GM18507 (cell line): ENCODE measurements around the gene LAIR1.
A peak's percentile ranks its signal among the peaks of the same experiment; 100 is the strongest.
"Not testable (repeated sequence)": the region's sequence is repeated elsewhere in the genome, so short reads cannot be mapped to it uniquely, and the experiment has no call there.

ENCODE experiments used
- DNase-seq: peaks from one replicate; pipeline ENCODE4 v3.0.0; 2011; ENCODE audit warnings: low read depth; ENCODE audit not compliant: insufficient read length; ENCODE audit errors: extremely low spot score
- FAIRE-seq: peaks from 2 replicates; lab custom pipeline; 2011; peaks lifted over from hg19 to GRCh38; lab: Jason Lieb, UNC

The LAIR1 gene, protein sequence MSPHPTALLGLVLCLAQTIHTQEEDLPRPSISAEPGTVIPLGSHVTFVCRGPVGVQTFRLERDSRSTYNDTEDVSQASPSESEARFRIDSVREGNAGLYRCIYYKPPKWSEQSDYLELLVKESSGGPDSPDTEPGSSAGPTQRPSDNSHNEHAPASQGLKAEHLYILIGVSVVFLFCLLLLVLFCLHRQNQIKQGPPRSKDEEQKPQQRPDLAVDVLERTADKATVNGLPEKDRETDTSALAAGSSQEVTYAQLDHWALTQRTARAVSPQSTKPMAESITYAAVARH

DNA sequence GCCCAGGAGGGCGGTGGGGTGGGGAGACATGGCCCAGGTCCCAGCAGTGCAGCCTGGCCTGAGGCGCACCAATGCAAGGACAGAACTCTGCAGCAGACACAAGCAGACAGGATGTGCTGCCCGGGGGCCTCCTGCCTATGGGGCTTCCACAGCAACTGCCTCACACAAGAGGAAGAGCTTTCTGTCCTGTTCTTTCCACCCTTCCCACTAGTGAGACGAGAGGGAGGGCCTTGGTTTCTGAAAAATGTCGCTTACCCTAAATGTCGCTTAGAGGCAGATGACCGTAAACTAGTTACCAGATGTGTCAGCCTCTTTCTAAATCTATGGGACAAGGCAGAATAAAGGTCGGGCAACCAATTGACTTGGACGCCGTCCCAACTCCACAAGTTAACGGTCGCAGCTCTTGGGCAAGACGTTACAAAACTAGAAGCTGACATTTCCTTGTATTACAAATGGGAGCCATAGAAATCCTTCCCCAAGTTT lies at the start of gene LAIR1:
LAIR1 (minus strand) TSS at position 157 of the 483 bp plus-strand sequence; CDS start at position 30, 127 bp downstream.
- no peak for FAIRE-seq
- DNase-seq, result no peak

DNA sequence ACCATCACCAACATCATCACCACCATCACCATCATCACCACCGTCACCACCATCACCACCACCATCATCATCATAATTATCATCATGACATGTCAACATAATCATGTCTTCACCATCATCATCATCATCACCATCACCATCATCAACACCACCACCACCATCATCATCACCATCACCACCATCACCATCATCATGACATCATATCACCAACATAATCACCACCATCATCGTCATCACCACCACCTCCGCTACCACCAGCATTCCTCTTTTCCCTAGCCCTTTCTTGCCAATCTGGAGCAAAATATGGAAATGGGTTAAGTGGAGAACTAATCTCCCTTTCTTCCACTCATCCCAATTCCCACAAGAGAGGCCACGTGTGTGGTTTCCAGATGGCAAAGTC lies 49.4 kb upstream of the LAIR1 start:
- FAIRE-seq (no peak), DNase-seq (no peak)

DNA sequence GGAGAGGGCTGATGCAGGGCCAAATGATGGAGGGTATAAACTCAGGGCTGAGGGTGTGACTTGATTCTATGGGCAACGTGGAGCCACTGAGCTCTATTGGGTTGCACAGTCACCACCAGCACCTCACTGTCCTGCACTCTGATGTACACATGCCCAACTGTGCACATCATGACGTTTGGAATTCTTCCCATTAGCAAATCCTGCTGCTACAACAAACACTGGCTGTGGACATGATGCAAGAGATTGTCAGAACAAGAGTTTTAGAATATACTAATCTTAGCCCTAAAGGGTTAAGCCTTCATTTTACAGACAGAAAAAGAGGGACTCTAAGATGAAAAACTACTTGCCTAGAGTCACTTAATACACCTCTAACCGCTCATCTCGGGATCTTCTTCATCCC lies 48.1 kb upstream of the LAIR1 start:
- FAIRE-seq (no peak), DNase-seq (no peak)

DNA sequence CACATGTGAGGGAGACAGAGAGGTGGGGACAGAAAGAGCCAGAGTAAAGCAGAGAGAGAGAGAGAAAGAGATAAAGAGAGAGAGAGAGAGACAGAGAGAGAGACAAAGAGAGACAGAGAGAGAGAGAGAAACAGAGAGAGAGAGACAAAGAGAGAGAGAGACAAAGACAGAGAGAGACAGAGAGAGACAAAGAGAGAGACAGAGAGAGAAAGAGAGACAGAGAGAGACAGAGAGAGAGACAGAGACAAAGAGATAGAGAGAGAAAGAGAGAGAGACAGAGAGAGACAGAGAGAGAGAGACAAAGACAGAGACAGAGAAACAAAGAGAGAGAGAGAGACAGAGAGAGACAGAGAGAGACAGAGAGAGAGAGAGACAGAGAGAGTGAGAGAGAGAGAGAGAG lies 46.3 kb upstream of the LAIR1 start:
- no peak for FAIRE-seq
- DNase-seq, result no peak

DNA sequence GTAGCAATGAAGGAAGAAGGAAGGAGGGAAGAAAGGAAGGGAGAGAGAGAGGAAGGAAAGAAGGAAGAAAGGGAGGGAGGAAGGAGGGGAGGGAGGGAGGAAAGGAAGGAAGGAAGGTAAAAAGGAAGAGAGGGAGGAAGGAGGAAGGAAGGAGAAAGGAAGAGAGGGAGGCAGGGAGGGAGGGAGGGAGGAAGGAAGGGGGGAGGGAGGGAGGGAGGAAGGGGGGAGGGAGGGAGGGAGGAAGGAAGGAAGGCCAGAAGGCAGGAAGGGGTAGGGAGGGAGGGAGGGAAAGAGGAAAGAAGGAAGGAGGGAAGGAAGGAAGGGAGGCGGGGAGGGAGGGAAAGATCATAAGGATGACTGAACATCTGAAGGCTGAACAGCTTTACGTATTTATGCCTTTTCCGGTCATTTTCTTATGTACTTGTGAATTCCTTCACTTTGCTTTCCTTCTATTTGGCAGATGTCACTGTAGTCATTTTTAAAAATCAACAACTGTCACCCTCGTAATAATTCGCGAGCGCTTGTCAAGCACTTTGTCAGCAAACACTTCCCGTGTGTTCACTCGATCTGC lies 43.8 kb upstream of the LAIR1 start:
- DNase-seq (no peak), FAIRE-seq (no peak)

DNA sequence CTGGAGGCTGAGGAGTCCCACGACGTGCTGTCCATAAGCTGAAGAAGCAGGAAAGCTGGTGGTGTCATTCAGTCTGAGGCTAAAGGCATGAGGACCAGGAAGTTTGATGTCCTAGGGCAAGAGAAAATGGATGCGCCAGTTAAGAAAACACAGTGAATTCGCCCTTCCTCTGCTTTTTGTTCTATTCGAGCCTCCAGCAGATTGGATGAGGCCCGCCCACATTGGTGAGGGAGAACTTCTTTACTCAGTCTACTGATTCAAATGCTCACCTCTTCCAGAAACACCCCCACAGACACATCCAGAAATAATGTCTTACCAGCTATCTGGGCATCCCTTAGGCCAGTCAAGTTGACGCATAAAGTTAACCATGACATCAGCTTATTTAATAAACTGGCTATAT lies 43.0 kb upstream of the LAIR1 start:
- no peak for FAIRE-seq
- DNase-seq, result no peak

DNA sequence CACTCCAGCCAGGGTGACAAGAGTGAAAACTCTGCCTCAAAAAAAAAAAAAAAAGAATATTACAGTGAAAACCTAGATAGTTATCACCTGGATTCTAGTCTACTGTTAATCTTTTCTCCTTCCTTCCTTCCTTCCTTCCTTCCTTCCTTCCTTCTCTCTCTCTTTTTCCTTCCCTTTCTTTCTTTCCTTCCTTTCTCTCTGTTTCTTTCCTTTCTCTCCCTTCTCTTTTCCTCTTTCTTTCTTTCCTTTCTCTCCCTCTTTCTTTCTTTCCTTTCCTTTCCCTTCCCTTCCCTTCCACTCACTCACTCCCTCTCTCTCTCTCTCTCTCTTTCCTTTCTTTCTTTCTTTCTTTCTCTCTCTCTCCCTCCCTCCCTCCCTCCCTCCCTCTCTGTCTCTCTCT lies 40.9 kb upstream of the LAIR1 start:
- no peak for FAIRE-seq
- DNase-seq, result no peak

DNA sequence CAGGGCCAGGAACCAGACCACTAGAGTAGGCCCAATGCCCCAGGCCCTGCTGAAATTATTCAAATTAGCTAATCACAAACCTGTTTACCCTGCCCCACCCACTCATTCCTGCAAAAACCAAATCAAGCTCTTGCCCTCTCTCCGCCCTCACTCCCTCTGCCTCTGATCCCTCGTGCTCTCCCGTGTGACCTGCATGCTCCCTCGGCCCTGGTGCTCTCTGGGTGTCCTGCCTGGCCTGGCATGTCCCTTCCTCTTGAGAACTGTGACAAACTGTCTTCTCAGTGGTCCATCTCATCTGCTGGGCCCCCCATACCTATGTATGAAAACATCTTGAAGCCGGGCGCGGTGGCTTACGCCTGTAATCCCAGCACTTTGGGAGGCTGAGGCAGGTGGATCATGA lies 38.3 kb upstream of the LAIR1 start:
- no peak for DNase-seq
- no peak for FAIRE-seq

DNA sequence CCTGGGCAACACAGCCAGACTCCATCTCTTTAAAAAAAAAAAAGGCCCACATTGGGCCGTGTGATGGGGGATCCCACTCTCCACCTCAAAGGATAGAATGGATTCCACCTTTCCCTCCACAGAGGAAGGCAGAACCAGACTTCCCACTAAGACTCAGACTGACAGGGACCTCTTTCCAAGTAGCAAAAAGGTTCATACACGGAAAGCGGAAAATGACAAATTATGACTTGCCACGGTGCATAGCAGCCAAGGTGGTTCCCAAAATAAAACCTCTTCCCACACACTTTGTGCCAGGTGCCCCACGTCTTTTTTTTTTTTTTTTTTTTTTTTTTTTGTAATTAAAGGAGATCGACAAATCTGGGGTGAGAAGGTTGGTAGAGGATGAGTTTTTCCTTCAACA lies 36.2 kb upstream of the LAIR1 start:
- DNase-seq (no peak), FAIRE-seq (no peak)

DNA sequence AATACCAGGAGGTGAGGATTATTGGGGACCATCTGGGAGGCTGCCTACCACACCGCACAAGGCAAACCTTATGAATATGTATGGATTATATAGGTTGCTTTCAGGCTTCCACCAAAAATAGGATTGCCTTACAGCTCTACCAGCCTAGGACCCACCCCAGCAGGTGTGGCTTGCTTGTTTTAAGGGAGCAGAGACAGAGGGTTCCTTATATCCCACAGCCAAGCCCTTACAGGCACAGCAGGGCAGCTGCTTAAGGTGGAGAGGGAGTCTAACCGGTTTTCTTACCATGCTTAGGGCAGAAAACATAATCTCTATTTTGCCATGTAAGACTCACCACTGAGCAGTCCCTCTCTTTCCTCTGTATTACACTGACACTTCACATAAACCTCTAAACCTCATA lies 34.5 kb upstream of the LAIR1 start:
- no peak for FAIRE-seq
- no peak for DNase-seq

DNA sequence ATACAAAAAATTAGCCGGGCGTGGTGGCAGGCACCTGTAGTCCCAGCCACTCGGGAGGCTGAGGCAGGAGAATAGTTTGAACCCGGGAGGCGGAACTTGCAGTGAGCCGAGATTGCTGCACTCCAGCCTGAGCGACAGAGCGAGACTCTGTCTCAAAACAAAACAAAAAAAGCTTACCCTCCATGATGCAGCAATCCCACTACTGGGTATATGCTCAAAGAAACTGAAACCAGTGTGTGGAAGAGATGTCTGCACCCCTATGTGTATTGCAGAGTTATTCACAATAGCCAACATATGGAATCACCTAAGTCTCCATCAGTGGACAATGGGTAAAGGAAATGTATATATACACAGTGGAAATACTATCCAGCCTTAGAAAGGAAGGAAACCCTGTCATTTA lies 31.0 kb upstream of the LAIR1 start:
- FAIRE-seq, result no peak
- DNase-seq, result no peak

DNA sequence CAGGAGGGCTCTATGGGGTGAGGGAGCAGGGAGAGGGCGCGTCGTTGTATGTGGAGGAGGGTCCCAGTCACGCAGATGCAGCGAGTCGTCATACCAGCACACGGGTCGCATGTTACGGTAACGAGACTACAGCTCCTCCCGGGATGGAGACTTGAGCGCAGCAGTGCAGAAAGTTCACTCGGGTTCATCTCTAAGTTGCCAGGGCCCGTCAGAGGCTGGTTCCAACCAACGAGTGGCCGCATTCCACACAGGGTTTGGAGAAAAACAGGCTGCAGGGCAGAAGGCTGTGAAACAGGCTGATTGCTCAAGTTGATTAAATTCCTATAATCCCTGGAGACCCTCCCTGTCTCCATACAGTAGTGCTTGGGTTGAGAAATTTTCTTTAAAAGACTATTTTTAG lies 28.6 kb upstream of the LAIR1 start:
- DNase-seq, result no peak
- no peak for FAIRE-seq

DNA sequence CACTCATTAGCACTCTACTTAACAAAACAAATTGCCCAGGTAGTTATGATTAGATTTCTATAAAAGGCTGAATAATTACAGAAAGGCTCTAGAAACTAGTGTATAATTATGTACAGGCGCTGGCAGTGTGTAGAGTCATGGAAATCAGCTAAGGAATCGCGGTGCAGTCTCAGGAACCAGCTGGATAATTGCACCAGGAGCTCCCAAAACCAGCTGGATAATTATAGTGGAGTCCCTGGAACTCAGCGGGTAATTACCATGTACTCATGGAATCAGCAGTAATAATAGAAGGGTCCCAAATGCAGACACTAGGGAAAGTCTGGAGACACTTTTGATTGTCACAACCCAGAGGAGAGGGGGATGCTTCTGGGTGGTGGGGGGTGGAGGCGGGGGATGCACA lies 27.4 kb upstream of the LAIR1 start:
- no peak for FAIRE-seq
- no peak for DNase-seq

DNA sequence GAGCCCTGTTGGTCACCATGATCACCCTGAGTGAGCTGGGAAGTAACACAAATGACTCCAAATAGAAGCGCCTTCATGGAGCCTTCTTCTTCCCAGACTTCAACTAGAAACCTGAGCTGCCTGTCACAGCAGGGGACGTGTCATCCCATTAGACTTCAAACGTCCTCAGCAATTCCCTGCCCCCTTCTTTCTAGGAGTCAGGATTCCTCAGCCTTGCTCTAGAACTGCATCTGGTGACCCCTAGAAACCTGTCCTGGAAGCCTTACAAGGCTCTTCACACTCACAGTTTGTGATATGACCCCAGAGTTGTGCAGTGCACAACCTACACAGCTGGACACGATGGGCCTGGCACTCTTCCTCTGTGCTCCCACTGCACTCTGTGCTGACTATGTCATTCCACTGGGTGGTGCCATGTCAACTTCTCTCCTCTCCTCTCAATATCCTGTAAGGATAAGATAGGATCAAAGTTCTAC lies 26.9 kb upstream of the LAIR1 start:
- no peak for DNase-seq

DNA sequence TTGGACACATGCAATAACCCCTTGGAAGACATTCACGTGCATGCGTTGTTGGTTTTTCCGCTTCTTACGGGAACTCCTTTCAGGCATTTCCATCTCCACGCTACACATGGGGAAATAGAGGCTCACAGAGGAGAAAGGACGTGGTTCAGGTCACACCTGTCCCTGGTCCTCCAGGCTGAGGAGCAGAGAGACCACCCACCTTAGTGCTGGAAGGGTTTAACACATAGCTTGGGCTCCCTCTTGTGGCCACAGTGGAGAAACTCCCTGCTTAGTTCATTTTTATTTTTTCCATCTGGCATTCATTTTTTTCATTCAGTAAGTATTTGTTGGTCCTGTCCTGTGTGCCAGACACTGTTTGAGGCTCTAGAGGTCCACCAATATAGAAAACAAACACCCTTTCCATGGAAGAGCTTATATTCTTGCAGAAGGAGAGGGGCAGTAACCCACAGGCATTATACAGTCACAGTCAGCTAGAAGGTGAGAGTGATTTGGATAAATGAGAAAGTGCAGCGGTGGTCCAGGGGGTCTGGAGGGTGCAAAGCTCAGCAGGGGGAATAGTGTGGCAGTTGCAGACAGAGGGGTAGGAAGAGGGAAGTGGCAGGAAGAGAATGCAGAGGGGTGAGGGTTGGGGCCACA lies 26.3 kb upstream of the LAIR1 start:
- FAIRE-seq (peak; percentile 79), DNase-seq (no peak)

More for the DNA sequence above, 26.9 kb upstream of the LAIR1 start:
- FAIRE-seq, result no peak

DNA sequence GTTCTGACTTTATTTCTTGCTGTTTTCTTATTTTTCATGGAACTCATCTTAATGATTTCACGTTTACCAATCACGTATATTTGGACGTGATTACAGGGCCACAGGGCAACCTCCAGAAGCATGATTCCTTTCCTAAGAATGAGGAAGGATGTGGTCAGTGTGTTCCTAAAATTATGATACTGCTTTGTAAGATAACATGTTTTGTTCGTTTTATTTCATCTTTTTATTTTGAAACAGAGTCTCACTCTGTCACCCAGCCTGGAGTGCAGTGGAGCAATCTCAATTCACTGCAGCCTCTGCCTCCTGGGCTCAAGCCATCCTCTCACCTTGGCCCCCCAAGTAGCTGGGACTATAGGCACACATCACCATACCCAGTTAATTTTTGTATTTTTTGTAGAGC lies 24.8 kb upstream of the LAIR1 start:
- FAIRE-seq, result no peak
- no peak for DNase-seq

DNA sequence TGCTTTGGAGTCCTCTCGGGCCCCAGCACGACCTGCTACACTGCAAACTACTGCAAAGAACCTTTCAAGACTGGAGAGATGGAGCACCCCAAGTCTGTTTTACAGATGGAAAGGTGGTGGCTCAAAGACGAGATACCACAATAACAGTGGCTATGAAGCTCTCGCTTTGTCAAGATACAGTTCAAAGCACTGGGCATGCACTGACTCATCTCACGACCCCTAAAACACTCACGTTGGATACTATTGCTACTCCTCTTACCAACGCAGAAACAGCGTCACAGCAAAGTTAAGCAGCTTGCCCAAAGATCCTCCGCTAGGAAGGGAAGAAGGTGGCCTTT lies 24.0 kb upstream of the LAIR1 start:
- DNase-seq (no peak), FAIRE-seq (no peak)

DNA sequence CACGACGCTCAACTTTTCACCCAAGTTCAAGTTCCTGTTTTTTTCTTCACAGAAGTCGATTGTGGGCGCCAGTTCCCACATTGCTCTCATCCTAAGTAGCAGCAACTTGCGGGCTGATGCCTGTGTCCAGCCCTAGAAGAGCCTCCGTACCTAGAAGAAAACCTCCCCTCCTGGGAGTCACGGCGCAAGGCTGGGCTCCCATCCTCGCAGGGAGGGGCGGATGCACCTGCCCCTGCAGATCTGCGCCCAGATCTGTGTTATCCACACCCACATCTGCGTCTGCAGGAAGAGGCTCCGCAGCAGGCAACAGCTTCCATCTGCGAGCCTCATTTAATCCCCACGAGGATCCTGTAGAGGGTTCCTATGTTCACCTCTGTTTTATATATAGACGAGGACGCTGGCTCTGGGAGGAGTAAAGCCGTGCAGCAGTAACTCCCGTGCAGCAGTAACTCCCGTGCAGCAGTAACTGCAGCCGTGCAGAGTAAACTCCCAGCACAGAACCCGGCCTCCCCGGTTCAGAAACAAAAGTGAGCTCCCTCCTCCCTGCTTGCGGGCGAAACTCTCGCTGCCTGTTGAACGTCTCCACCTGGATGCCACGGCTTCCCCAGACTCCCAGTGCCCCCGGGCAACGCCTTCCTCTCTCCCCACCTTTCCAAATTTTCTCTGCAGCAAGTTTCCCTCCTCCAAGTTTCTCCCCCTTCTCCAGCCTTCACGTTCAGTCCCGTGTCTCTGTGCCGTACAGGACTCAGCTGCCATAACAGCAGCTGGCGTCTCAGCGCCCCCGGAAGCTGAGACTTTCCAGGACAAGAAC lies 23.5 kb upstream of the LAIR1 start:
- FAIRE-seq (peak; percentile 44), DNase-seq (no peak)

DNA sequence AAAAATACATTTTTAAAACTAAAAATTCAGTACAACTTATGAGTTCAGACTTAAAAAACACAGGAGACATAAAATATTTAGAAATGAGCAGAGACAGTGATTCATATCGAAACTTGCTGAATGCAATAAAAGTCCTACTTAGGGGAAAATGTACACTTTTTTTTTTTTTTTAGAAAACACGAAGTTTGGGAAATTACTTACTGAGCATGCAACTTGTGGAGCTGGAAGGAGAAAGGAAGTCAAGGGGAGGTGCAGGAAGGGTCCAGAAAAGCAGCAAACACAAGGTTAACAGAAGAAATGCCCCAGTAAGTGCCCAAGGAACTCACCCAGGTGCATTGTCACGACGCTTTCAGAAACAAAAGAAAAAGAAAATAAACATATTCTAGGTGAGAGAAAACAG lies 18.6 kb upstream of the LAIR1 start:
- no peak for DNase-seq
- no peak for FAIRE-seq

DNA sequence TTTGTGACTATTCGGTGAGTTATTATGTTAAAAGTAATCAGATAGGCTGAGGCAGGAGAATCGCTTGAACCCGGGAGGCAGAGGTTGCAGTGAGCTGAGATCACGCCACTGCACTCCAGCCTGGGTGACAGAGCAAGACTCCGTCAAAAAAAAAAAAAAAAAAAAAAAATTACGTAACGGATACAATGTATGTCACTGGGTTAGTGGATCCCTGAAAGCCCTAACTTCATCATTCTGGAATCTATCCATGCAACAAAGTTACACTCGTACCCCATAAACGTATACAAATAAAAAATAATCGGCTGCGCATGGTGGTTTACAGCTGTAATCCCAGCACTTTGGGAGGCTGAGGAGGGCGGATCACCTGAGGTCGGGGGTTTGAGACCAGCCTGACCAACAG lies 17.3 kb upstream of the LAIR1 start:
- FAIRE-seq, DNase-seq: not testable (repeated sequence)
